ENCODE results near the gene IMPDH1. TPM values are rescaled to one million over a fixed set of nuclear protein-coding genes. Genes with fewer than 3 reads are reported as not detected.
"Not testable (repeated sequence)": the region's sequence is repeated elsewhere in the genome, so short reads cannot be mapped to it uniquely, and the experiment has no call there.

Gene IMPDH1
- polyA plus RNA-seq, 1 donor from 2014 or later: 49.7 TPM

- Histone ChIP-seq H2AFZ (ENCODE audit: low read depth, low read length) (no peak overlapping the region), H3K79me2 (replicated peaks; ENCODE audit: insufficient read depth, low read length) (peaks cover 18% of the 10 kb centered on the region), H3K9ac (ENCODE audit: low read length) (no peak overlapping the region), H3K27ac (ENCODE audit: low read length) (no peak overlapping the region), H3K27me3 (ENCODE audit: insufficient read depth, low read depth, low read length) (no peaks in the 10 kb centered on the region), H3K9me3 (ENCODE audit: low read length) (no peaks in the 10 kb centered on the region), H3F3A (ENCODE audit: insufficient read depth, low read length, poor library complexity, severe bottlenecking) (no peaks in the 10 kb centered on the region), H3K4me3 (ENCODE audit: low read length) (no peak overlapping the region), H3K9me2 (ENCODE audit: insufficient read depth, low read length) (no peaks in the 10 kb centered on the region), H3K36me3 (ENCODE audit: insufficient read depth, low read length) (no peaks in the 10 kb centered on the region), H3K4me2 (ENCODE audit: low read length) (no peak overlapping the region), H4K20me1 (ENCODE audit: insufficient read depth) (no peaks in the 10 kb centered on the region)
- no peak for TF ChIP-seq EZH2 (IDR thresholded peaks at IDR 0.05; ENCODE audit: borderline replicate concordance, insufficient read depth, low read length, poor library complexity, severe bottlenecking)
- TF ChIP-seq POLR2AphosphoS5 (IDR thresholded peaks at IDR 0.05): no peak
- TF ChIP-seq RAD21 (conservative IDR thresholded peaks at IDR 0.05): no peak
- no peak for TF ChIP-seq EP300 (conservative IDR thresholded peaks at IDR 0.05; ENCODE audit: poor library complexity, severe bottlenecking)
- no peak for TF ChIP-seq SMC3 (conservative IDR thresholded peaks at IDR 0.05; ENCODE audit: poor library complexity)
- no peak for TF ChIP-seq MXI1 (conservative IDR thresholded peaks at IDR 0.05; ENCODE audit: poor library complexity, severe bottlenecking)
- TF ChIP-seq TAF1 (IDR thresholded peaks at IDR 0.05; ENCODE audit: low read depth): no peak
- no peak for TF ChIP-seq REST (IDR thresholded peaks at IDR 0.05; ENCODE audit: borderline replicate concordance)
- no peak for TF ChIP-seq CTCF (IDR thresholded peaks at IDR 0.05; ENCODE audit: poor library complexity, severe bottlenecking)
Observed at GRCh38 chr7:128458956-128459355, 49.2 kb upstream of the IMPDH1 start.

GRCh38 chr7:128457385-128457784 lies 47.6 kb upstream of the IMPDH1 start:
- not testable (repeated sequence) for H3K27me3 ChIP-seq (ENCODE audit: insufficient read depth, low read depth, low read length); H2AFZ ChIP-seq (ENCODE audit: low read depth, low read length); H3K36me3 ChIP-seq (ENCODE audit: insufficient read depth, low read length); H3K9ac ChIP-seq (ENCODE audit: low read length); H3K4me2 ChIP-seq (ENCODE audit: low read length); H3K27ac ChIP-seq (ENCODE audit: low read length); H4K20me1 ChIP-seq (ENCODE audit: insufficient read depth); H3K9me3 ChIP-seq (ENCODE audit: low read length); H3K9me2 ChIP-seq (ENCODE audit: insufficient read depth, low read length); H3F3A ChIP-seq (ENCODE audit: insufficient read depth, low read length, poor library complexity, severe bottlenecking)
- peaks cover 18% of the 10 kb centered on the region for H3K79me2 ChIP-seq (replicated peaks; ENCODE audit: insufficient read depth, low read length)
- peak overlapping the region; percentile 99 for H3K4me3 ChIP-seq (ENCODE audit: low read length)

- Histone ChIP-seq H3K79me2 (replicated peaks; ENCODE audit: insufficient read depth, low read length) (peaks cover 18% of the 10 kb centered on the region), H3K9me2 (ENCODE audit: insufficient read depth, low read length) (no peaks in the 10 kb centered on the region), H3K27ac (ENCODE audit: low read length) (no peak overlapping the region), H4K20me1 (ENCODE audit: insufficient read depth) (no peaks in the 10 kb centered on the region), H3K4me2 (ENCODE audit: low read length) (peak overlapping the region; percentile 52), H3K4me3 (ENCODE audit: low read length) (peak overlapping the region; percentile 99), H3K9me3 (ENCODE audit: low read length) (no peaks in the 10 kb centered on the region), H3K27me3 (ENCODE audit: insufficient read depth, low read depth, low read length) (no peaks in the 10 kb centered on the region), H3K36me3 (ENCODE audit: insufficient read depth, low read length) (no peaks in the 10 kb centered on the region), H3K9ac (ENCODE audit: low read length) (peak overlapping the region; percentile 75), H3F3A (ENCODE audit: insufficient read depth, low read length, poor library complexity, severe bottlenecking) (no peaks in the 10 kb centered on the region), H2AFZ (ENCODE audit: low read depth, low read length) (peak overlapping the region; percentile 80)
- no peak for TF ChIP-seq TAF1 (IDR thresholded peaks at IDR 0.05; ENCODE audit: low read depth)
- peak; percentile 10 for TF ChIP-seq MXI1 (conservative IDR thresholded peaks at IDR 0.05; ENCODE audit: poor library complexity, severe bottlenecking)
Observed at GRCh38 chr7:128456255-128456725, 46.5 kb upstream of the IMPDH1 start.
